ENCODE data around the gene HEXD.

Gene HEXD

GRCh38 chr17:82384730-82385481 lies 33.2 kb upstream of the HEXD start:
- TF ChIP-seq POLR2A (IDR thresholded peaks at IDR 0.05; ENCODE audit: low read depth, low read length) (no peak), TAF1 (IDR thresholded peaks at IDR 0.05; ENCODE audit: borderline replicate concordance, low read depth, low read length) (no peak)
- no peak for FAIRE-seq
- no peak for DNase-seq (ENCODE audit: insufficient read length)

- no peak for DNase-seq (ENCODE audit: insufficient read length)
- no peak for TF ChIP-seq POLR2AphosphoS5 (IDR thresholded peaks at IDR 0.05; ENCODE audit: low read depth, low read length)
- no peak for TF ChIP-seq TAF1 (IDR thresholded peaks at IDR 0.05; ENCODE audit: borderline replicate concordance, low read depth, low read length)
- TF ChIP-seq POLR2A (IDR thresholded peaks at IDR 0.05; ENCODE audit: low read depth, low read length) = no peak
- FAIRE-seq = no peak
These were observed 32.4 kb upstream of the HEXD start for GRCh38 chr17:82385559-82386254.

- DNase-seq (ENCODE audit: insufficient read length) (no peak), FAIRE-seq (no peak)
- TF ChIP-seq POLR2A (IDR thresholded peaks at IDR 0.05; ENCODE audit: low read depth, low read length) (no peak), POLR2AphosphoS5 (IDR thresholded peaks at IDR 0.05; ENCODE audit: low read depth, low read length) (no peak), TAF1 (IDR thresholded peaks at IDR 0.05; ENCODE audit: borderline replicate concordance, low read depth, low read length) (no peak)
These were observed 31.8 kb upstream of the HEXD start for GRCh38 chr17:82386255-82386831.

- FAIRE-seq = no peak
- TF ChIP-seq TAF1 (IDR thresholded peaks at IDR 0.05; ENCODE audit: borderline replicate concordance, low read depth, low read length) = no peak
- TF ChIP-seq POLR2AphosphoS5 (IDR thresholded peaks at IDR 0.05; ENCODE audit: low read depth, low read length) = no peak
- TF ChIP-seq POLR2A (IDR thresholded peaks at IDR 0.05; ENCODE audit: low read depth, low read length) = no peak
These were observed 31.1 kb upstream of the HEXD start for GRCh38 chr17:82386881-82387704.

GRCh38 chr17:82387705-82388106 lies 30.4 kb upstream of the HEXD start:
- DNase-seq (ENCODE audit: insufficient read length) = no peak
- TF ChIP-seq POLR2AphosphoS5 (IDR thresholded peaks at IDR 0.05; ENCODE audit: low read depth, low read length) (no peak), TAF1 (IDR thresholded peaks at IDR 0.05; ENCODE audit: borderline replicate concordance, low read depth, low read length) (no peak), POLR2A (IDR thresholded peaks at IDR 0.05; ENCODE audit: low read depth, low read length) (no peak)
- no peak for FAIRE-seq

More at GRCh38 chr17:82386881-82387704, 31.1 kb upstream of the HEXD start:
- DNase-seq (ENCODE audit: insufficient read length) = no peak

- no peak for TF ChIP-seq TAF1 (IDR thresholded peaks at IDR 0.05; ENCODE audit: borderline replicate concordance, low read depth, low read length)
- TF ChIP-seq POLR2A (IDR thresholded peaks at IDR 0.05; ENCODE audit: low read depth, low read length) = no peak
- no peak for TF ChIP-seq POLR2AphosphoS5 (IDR thresholded peaks at IDR 0.05; ENCODE audit: low read depth, low read length)
- no peak for FAIRE-seq
- no peak for DNase-seq (ENCODE audit: insufficient read length)
These were observed 29.8 kb upstream of the HEXD start for GRCh38 chr17:82388223-82388921.

- no peak for DNase-seq (ENCODE audit: insufficient read length)
- TF ChIP-seq POLR2A (IDR thresholded peaks at IDR 0.05; ENCODE audit: low read depth, low read length) (no peak), TAF1 (IDR thresholded peaks at IDR 0.05; ENCODE audit: borderline replicate concordance, low read depth, low read length) (no peak), POLR2AphosphoS5 (IDR thresholded peaks at IDR 0.05; ENCODE audit: low read depth, low read length) (no peak)
- no peak for FAIRE-seq
These were observed 29.2 kb upstream of the HEXD start for GRCh38 chr17:82388922-82389283.

- TF ChIP-seq POLR2A (IDR thresholded peaks at IDR 0.05; ENCODE audit: low read depth, low read length) (no peak), TAF1 (IDR thresholded peaks at IDR 0.05; ENCODE audit: borderline replicate concordance, low read depth, low read length) (no peak), POLR2AphosphoS5 (IDR thresholded peaks at IDR 0.05; ENCODE audit: low read depth, low read length) (no peak)
- FAIRE-seq = no peak
- DNase-seq (ENCODE audit: insufficient read length) = no peak
These were observed 28.8 kb upstream of the HEXD start for GRCh38 chr17:82389379-82389778.

GRCh38 chr17:82390015-82390859 lies 27.9 kb upstream of the HEXD start:
- DNase-seq (ENCODE audit: insufficient read length) (no peak), FAIRE-seq (no peak)
- no peak for TF ChIP-seq TAF1 (IDR thresholded peaks at IDR 0.05; ENCODE audit: borderline replicate concordance, low read depth, low read length)
- TF ChIP-seq POLR2A (IDR thresholded peaks at IDR 0.05; ENCODE audit: low read depth, low read length) = no peak
- no peak for TF ChIP-seq POLR2AphosphoS5 (IDR thresholded peaks at IDR 0.05; ENCODE audit: low read depth, low read length)

- DNase-seq (ENCODE audit: insufficient read length) (no peak), FAIRE-seq (no peak)
- TF ChIP-seq POLR2AphosphoS5 (IDR thresholded peaks at IDR 0.05; ENCODE audit: low read depth, low read length) = no peak
- no peak for TF ChIP-seq TAF1 (IDR thresholded peaks at IDR 0.05; ENCODE audit: borderline replicate concordance, low read depth, low read length)
- TF ChIP-seq POLR2A (IDR thresholded peaks at IDR 0.05; ENCODE audit: low read depth, low read length) = no peak
These were observed 27.2 kb upstream of the HEXD start for GRCh38 chr17:82390860-82391435.

All from GM12892 (cell line).